HUDEP-2 (cell line): ENCODE measurements around the gene DHX34.
"Not testable (repeated sequence)": the region's sequence is repeated elsewhere in the genome, so short reads cannot be mapped to it uniquely, and the experiment has no call there.

Source experiments
- DNase-seq, 76 experiments: peaks; one replicate each; lab custom pipeline; 2025; ENCODE audit not compliant: unreplicated experiment in 76 of 76; lab: John Stamatoyannopoulos, UW

Gene DHX34

GRCh38 chr19:47363758-47364531 is 14.8 kb downstream of the DHX34 start:
- DNase-seq = no peak

GRCh38 chr19:47365455-47365854 is 16.3 kb downstream of the DHX34 start:
- DNase-seq = not testable (repeated sequence)

- DNase-seq = no peak
Observed at GRCh38 chr19:47370045-47370611, 21.0 kb downstream of the DHX34 start.

GRCh38 chr19:47371261-47371660 is 22.1 kb downstream of the DHX34 start:
- DNase-seq = no peak

- DNase-seq = no peak
Observed at GRCh38 chr19:47372603-47373002, 23.5 kb downstream of the DHX34 start.

GRCh38 chr19:47373246-47374240 is 24.4 kb downstream of the DHX34 start:
- no peak for DNase-seq

- no peak for DNase-seq
Observed at GRCh38 chr19:47374876-47375693, 26.0 kb downstream of the DHX34 start.

- DNase-seq = no peak
Observed at GRCh38 chr19:47375694-47376588, 26.8 kb downstream of the DHX34 start.

GRCh38 chr19:47376589-47377144 is 27.6 kb downstream of the DHX34 start:
- peak in 6 of 76 experiments; percentile 10 to 42 (median 26) for DNase-seq

- peak in 73 of 76 experiments; percentile 18 to 89 (median 77) for DNase-seq
Observed at GRCh38 chr19:47377208-47377701, 28.1 kb downstream of the DHX34 start.

GRCh38 chr19:47377801-47378200 is 28.7 kb downstream of the DHX34 start:
- no peak for DNase-seq

- no peak for DNase-seq
Observed at GRCh38 chr19:47378246-47378645, 29.1 kb downstream of the DHX34 start.

GRCh38 chr19:47379381-47379938 is 30.3 kb downstream of the DHX34 start:
- DNase-seq = no peak

- DNase-seq = no peak
Observed at GRCh38 chr19:47380559-47380958, 31.4 kb downstream of the DHX34 start.

GRCh38 chr19:47381121-47381520 is 32.0 kb downstream of the DHX34 start:
- DNase-seq = no peak

GRCh38 chr19:47381653-47382279 is 32.7 kb downstream of the DHX34 start:
- no peak for DNase-seq

- not testable (repeated sequence) for DNase-seq
Observed at GRCh38 chr19:47383890-47384289, 34.8 kb downstream of the DHX34 start.

- not testable (repeated sequence) for DNase-seq
Observed at GRCh38 chr19:47384533-47384932, 35.4 kb downstream of the DHX34 start.
